ENCODE measurements around the gene CCDC88C.

Gene CCDC88C

DNA sequence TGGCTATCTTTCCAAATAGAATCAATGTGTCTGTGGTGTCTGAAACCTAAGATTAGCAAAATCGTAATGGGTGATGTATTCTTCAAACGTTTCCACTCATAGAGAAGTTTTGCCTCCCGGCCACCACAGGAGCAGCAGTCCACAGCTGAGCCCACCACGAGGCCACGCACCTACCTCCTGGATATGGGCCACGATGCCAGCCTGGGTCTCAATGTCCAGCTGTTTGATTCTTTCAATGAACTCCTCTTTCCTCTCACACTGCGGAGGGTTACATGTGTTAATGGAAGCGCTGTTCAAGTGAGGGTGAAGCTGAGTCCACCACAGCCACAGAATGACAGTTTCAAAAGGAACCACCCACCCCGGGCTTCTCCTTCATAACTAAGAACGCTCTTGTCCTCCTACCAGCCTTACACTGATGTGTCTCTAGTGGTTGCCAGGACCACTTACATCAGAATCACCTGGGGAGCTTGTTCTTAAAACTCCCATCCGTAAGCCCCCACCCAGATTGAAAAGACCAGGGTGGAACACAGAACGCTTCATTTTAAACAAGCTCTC is 75.3 kb downstream of the CCDC88C start:
- no peak for DNase-seq

DNA sequence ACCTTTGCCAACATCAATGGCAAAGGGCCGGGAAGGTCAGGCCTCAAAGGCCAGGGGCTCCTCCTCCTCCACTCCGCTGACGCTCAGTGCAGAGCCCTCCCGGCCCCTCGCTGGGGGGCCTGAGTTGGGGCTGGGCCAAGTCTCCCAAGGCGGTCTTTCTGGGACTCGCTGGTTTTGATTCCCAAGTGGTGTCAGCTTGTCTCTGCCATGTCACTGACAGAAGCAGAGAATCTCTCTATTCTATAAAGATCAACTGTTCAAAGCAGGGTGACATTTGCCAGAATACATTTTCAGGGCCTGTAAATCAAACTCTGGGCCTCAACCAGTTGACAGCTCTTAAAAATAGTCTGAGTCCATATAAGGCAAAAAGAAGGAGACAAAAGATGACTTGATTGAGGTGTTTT is 75.9 kb downstream of the CCDC88C start:
- no peak for DNase-seq

DNA sequence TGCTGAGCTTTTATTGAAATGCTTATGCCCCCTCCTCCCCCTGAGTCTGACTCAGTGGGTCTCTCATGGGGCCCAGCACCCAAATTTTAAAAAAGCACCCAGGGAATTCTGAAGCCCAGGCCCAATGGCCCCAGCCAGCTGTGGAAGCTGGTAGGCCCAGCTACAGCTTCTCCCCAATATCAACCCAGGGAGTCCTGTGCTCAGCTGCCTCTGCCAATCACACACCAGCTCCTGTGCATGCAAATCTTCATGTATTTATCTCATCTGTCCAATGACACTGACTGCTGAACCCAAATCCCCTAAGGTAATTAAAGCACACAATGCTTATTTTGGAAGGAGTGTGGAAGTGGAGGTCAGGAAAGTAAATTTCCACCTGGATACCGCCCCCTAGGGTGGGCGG is 76.3 kb downstream of the CCDC88C start:
- no peak for DNase-seq

DNA sequence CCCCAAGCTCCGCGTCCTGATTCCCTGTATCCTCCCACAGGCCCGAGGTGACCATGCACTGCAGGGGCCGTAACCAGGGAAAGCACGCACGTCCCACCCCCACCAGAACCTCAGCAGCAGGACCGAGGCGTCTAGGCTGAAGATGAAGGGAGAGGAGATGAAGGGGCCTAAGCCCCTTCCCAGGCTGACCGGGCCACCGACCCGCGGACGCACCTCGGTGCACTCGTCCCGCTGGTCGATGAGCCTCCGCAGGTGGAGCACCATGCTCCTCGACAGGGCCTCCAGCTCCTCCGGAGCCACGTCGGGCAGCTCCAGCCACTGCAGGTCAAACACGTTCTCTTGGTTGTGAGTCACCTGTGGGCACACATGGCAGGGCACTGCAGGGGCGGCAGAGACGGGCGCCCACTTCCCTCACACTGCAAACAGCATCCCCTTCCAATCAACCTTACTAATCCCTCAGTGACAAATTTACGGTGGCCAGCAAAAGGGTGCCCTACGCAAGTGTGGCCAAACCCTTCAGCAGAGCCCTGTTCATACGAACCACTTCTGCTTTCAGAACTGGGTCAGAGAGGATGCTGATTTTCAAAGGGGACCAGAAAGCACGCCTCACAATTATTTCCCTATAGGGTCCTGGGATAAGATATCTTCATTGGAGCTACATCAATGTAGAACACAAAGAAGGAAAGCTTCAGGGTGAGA is 77.8 kb downstream of the CCDC88C start:
- no peak for DNase-seq

DNA sequence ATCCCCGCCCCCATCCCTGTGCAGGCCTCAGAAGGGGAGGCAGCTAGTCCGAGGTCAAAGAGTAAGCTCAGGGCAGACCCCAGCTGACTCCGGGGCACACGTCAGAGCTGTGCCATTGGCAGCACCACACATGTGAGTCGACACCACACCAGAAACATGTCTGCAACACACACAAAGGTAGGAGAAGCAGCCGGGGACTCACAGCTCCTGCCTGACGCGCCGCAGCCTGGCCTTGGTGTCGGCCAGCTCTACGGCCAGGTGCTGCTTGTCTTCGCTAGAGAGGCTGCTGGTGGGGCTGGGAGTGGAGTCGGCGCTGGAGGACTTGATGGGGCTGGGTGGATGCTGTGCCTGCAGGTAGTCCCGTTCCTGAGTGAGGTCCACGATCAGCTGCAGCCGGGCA is 78.5 kb downstream of the CCDC88C start:
- no peak for DNase-seq

DNA sequence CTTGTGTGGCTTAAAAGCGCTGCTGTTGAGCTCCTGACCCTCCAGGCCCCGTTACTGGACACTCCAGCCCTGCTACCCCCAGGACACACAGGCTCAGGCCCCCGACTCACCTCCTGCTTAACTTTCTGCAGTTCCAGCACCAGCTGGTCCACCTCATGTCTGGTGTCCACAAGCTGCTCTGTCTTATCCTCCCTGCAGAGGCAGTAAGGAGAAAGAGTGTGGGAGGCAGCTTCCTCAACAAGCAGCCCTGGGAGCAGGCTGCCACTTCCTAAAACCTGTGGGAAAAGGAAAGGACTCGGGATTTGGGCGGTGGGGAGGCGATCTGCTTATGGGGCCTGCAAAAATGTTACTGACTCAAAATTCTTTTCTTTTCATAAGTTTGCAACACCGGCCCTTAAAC is 79.2 kb downstream of the CCDC88C start:
- DNase-seq = no peak

DNA sequence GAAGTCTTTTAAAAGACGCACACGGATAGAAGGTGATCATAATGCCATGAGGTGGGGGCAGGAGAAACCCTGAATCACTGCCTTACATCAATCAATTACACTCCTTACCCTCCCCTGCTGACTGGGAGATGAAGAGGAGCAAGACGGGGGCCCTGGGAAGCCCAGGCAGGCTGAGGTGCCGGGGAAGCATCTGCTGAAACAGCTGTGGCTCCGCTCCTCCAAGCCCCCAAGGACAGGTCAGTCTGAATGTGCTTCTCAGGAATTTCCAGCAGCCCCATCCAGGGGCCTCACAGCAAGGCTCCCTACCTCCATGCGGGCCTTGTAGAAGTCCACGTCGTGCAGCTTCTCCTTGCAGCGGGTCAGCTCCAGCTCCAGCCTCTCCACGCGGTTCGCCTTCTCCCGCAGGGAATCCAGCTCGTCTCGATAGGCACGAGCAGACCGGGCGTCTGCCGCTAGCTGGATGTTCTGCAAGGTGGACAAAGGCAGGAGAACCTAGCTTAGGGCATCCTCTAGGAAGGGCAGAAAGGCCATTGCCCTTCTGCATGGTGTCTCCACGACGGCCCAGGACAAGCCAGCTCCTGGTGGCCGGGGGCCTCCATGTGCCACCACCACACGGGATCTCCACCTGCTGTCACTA is 79.8 kb downstream of the CCDC88C start:
- no peak for DNase-seq

DNA sequence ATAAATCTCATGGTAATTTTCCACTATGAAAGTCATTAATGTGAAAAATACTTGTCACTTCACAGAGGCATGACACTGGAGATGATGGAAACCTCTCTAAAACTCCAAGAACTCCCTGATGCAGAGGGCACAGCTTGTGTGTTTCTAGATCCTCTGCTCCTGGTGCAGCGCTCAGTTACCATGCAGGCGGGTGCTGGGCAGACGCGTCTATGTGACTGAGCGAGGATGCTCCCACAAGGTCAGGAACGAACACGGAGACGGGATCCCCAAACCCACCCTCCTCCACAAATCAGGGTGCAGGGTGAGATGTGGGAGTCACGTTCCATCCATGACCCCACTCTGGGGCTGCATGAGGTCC is 81.5 kb downstream of the CCDC88C start:
- DNase-seq = no peak

DNA sequence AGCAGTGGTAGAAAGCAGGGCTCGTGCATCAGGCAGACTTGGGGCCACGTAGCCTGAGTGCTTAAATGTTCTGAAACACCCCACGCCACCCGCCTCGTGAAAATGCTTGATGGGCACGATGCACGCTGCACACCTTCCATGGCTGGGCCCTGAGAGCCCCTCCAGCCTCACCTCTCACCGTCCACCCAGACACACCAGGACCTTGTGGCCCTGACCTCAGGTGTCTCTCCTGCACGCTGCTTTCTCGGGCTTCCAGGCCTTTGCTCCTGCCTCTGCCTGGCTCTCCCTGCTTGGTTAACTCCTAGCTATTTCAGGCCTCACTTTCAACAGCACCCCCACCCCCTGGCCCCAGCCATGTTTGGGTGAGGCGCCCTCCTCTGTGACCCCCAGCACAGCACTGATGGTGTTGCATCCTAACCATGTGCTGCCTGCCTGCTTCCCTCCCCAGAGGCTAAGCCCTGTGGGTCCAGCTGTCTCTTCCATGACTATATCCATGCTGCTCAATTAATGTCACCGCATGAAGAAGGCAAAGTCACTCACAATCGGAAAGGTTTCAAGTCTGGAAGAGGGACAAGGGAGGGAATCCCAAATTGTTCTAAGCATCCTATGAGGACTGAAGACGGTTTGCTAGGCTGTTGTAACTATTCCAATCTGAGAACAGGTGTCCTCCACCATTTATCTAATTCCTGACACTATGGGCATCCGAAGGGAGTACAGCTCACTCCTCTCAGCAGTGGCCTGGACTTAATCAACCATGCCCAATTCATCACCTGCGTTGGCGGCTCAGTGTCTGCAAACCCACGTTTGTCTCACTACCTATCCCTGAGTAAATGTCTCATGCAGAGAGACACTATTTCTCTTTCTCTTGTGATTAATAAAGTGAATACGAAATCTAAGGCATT is 82.2 kb downstream of the CCDC88C start:
- no peak for DNase-seq

DNA sequence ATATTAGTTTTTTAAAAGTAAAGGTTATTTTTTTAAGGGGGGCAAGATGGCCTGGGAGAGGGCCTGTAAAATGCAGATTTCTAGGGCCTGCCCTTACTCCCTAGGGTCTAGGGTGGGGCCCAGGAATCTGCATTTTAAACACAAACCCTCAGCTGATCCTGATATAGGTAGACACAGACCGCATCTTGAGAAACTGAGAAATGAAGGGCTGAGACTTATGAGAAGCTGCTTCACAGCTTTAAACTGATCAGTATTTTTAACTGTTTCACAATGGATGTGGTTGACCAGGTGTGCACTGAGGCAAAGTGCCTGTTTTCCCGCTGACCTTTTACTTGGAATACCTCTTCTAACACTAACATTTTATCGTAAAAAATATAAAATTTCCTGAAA is 84.0 kb downstream of the CCDC88C start:
- DNase-seq = no peak

DNA sequence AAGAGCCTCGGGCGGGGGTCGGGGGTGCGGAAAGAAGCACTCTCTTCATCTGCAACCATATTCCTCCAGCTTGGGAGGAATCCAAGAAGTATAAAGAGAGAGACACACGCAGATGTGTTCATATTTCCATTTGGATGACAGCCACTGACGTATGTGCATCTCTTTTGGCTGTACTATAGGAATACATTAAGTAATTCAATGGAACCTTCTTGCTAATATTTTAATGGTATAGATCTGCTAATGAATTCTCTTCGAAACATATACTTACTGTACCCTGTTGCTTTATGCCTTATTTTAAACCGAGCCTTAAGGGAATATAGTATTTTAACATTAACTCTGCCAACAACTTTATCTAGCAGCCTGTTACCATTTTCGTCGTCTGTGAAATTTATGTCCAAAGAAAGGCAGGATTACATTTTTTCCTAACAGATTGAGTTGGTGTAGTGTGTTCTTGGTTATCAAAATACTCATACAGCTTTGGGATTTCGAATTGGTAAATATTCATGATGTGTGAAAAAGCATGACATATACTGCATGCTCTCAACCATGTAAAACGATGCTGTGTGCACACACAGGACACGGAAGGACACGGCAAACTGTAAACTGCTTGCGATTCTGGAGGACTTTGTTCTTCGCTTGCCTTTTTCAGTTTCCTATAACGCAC is 84.5 kb downstream of the CCDC88C start:
- no peak for DNase-seq

DNA sequence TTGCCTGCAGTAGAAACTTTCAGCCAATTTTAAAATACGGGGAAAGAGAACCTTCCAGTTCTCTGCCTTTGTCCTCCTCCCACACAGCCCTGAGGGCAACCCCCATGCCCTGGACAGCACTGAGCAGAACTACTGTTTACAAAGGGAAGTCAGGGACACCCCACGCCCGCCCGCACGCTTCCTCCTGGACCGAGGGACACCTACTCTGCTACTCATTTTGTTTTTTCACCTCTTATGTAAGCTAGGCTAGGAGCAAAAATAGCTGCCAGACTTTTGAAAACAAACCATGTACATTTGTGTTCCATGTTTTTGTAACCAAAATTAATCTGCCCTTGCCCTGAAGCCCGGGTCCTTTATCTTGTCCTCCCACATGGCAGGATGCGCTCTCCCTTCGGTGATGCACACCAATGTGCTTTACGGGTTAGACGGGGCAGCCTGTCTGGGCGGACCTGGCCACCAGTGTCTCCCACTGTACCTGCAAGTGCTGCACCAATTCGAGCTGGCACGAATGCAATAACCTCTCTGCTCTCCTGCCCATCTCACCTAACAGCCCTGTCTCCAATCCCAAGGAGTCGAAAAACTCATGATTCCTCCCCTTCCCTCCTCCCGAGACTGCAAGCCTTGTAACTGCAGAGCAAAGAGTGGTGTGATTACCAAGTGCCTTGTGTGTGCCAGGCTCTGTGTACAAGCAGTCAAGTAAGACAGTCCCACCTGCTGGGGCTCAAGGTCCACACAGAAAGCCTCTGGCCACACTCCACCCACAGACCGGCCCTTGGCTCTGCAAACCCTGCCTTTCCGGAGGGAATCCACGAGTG is 85.2 kb downstream of the CCDC88C start:
- DNase-seq = no peak

DNA sequence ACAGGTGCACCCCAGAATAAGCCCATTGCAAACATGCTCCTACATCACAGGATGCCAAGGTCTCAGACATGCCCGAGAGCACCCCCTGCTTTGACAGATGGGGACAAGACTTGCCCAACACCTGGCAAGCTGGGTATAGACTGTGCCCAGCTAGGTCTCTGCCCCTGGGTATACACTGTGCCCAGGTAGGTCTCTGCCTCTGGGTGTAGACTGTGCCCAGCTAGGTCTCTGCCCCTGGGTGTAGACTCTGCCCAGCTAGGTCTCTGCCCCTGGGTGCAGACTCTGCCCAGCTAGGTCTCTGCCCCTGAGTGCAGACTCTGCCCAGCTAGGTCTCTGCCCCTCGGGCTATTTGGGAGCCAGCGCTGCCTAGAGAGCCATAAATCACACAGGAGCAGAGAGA is 85.9 kb downstream of the CCDC88C start:
- no peak for DNase-seq

DNA sequence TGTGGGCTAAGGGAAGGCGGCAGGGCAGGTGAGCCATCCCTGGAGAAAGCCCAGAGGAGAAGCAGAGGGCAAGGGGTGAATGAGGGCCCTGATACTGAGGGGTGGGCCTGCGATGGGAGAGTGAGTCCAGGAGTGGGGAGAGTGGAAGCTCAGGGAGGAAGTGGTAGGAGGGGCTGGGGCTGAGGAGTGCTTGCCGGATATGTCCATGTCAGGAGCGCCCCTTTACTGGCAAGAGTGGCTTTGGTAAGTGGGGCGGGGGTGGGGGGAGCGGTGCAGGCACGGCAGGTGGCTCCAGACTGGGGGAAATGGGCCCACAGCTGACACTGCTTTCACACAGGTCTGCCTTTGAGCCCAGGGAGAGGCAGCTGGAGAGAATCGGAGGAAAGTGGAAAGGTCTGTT is 86.8 kb downstream of the CCDC88C start:
- DNase-seq = no peak

DNA sequence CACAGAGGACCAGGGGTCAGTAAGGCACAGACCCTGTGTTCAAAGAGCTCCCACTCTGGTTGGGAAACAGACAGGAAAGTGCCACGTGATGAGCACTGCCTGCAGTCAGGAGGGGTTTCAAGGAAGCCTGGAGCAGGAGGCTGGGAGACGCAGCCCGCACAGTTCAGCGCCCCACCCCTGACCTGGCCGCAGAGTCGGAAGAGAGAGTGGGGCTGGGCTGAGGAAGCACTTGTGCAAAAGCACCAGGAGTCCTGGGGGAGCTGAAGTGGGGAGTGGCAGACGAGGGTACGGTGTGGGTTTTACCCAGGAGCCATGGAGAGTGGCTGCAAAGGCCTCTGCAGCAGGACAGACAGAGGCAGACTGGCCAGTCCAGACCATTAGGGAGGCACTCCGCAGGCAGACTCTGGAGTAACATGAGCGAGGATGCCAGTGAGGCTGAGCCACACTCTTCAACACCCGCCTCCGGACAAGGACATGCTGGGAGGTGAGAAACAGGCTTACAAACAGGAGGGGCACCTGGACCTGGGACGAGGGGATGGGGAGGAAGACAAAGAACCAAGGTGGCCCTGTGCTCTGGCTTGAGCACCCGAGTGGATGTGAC is 87.4 kb downstream of the CCDC88C start:
- no peak for DNase-seq

DNA sequence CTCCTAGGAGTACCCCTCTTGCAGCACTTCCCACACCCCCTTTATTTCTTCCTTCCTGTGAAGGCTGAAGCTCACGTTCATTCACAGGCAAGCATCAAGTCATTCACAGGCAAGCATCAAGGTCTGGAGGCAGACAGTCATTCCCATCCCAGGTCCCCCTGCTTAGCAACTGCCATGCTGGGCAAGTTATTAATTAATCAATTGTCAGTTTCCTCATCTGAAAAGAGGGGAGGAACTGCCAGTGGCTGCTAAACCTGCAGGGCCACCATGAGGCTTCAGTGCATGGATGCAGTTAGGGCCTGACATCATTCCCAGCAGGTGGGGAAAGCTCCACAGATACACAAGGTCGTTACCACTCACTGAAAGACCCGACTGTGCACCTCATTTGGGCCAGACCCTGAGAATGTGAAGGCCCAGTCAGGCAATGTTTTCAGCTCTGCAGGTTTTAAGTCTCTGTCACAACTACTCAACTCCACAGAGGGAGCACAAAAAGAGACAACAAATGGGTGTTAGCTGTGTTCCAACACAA is 88.1 kb downstream of the CCDC88C start:
- no peak for DNase-seq

DNA sequence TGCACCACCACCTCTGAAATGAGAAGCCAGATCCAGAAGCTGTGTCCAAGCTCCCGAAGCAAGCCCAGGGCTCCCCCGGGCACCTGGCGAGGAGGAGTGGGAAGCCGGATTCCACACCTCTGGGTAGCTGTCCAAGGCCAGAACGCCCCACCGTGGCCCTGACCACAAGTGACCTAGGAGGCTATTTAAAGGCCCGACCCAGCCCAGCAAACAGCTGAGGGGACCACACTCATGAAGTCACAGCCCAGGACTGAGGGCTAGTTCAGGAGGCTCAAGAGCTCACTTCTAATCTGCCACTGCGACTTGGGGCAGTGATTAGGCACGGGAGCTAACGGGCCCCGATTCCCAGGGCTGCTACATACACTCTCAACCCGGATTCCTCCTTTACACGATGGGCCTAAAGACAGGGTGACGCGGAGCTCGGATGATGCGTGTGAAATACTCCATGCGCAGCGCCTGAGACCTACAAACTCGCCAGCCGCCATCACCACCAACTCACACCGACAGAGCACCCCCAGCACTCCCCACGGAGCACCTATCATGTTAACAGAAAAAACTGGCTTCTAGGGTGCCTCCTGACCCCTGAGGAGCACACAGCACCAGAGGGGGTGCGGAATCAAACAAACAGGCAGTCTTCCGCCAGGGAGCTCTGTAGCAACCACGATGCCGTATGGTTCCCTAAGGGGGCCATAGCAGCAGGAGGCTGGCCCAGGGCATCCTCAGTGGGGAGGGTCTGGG is 89.1 kb downstream of the CCDC88C start:
- DNase-seq = no peak

DNA sequence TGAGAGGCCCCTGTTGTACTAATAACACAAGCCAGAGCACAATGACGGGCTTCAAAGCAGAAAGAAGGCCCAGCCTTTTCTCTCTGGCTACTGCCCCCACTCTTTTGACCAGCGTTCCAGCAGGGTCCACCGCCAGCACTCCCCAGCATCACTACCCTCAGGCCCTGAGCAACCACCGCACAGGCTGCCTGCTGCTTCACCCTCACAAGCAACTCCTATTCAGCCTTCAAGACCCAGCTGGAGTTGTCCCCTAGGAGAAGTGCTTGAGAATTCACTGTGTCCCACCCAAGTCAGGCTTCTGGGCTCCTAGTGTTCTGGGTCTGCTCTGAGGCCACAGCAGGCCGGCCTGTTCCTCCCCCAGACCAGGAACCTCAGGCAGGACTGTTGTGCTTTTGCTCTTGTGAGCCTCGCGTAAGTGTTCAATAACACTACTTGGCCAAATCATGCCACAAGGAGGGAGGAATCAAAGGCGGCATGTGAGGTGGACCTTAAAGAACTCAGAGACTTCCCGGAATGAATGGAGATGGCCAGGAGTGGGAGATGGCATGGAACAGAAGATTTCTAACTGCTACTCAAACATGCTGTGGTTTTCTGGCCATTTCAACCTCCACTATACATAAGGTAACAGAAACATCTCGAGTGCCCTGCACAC is 89.8 kb downstream of the CCDC88C start:
- DNase-seq = no peak

DNA sequence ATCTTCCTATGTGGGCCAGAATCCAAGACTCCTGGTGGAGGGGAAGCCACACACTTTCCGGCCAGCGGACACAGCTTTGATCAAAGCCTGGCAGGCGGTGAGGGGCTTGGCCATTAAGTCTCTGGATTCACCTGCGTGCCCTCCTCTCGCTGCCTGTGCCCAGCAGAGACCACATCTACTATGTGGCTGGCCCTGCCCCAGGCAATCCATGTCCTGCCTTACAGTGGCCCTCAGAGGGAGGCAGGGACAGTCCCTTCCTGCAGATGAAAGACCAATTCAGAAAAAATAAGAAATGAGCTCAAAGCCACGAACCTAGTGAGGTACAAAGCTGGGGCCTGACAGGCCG is 90.4 kb downstream of the CCDC88C start:
- DNase-seq = no peak

DNA sequence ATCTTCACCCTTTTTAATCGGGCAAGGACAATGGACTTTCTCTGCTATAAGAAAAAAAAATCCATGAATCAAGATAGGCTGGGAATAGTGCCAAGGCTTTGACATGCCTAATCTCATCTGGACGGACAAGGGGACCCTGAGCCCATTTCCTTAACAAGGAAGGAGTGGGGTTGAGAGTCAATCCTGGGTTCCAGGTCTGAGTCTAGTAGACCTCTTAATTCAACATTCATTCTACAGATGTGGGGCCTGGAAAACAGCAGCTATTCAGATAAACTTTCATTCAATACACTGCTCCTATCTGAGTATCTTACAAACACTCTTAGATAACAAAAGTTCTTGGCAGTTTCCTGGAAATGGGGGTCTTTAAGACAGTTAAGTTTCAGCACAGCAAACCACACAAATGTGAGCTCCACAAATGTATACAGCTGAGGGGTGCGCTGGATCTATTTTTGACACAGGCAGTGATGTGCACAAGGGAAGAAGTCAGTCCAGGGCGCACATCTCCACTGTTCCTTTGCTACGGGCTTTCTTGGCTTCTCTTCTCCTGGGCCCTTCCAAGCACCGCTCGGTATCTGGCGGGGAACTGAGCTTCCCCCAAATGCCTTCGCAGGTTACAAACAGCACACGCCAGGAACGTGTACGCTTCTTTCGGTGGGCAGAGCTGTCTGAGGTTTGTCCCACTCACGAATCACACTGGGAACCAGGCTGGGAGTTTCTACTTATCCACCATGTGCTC is 90.9 kb downstream of the CCDC88C start:
- no peak for DNase-seq

Measured in T-helper 9 cell (primary cell).